AG04450 (cell line): ENCODE data around the gene CCR1. TPM values are rescaled to one million over a fixed set of nuclear protein-coding genes. Genes with fewer than 3 reads are reported as not detected.

Source experiments
- CTCF ChIA-PET: fragments of 300-600, 350-600 bp; formaldehyde crosslinking; extraction: SDS; loops from one replicate; lab custom pipeline; 2022; ENCODE audit warnings: antibody characterized with exemption, inconsistent platforms; lab: Charles Lee
- POLR2A ChIA-PET: fragments of 350-600 bp; formaldehyde crosslinking; extraction: SDS; loops from one replicate; lab custom pipeline; 2021; ENCODE audit warnings: antibody characterized with exemption, inconsistent platforms; lab: Yijun Ruan, JAX
- DNase-seq: peaks from one replicate; pipeline ENCODE4 v3.0.0-alpha.2; 2011; ENCODE audit warnings: low read depth, low spot score
- H3K27ac ChIP-seq: one replicate; pipeline ENCODE4 v1.5.1; 2012; ENCODE audit warnings: low read depth, low read length, control low read depth
- H3K27me3 ChIP-seq: one replicate; pipeline ENCODE4 v1.6.0; 2012; ENCODE audit warnings: low read length; ENCODE audit not compliant: control insufficient read depth, insufficient read depth
- H3K4me3 ChIP-seq: 2 replicates; pipeline ENCODE4 v1.5.1; 2011; ENCODE audit warnings: mild to moderate bottlenecking, low read depth, low read length, control low read depth
- H3K9me3 ChIP-seq: 2 replicates; pipeline ENCODE4 v1.5.1; 2012; ENCODE audit warnings: low read length; ENCODE audit not compliant: control insufficient read depth, insufficient read depth
- polyA plus RNA-seq: library from polyadenylated mRNA; depleted of rRNA; stranded (reverse); fragments of >200 nt; gene quantifications from 2 replicates; pipeline ENCODE4 v1.2.3, GENCODE V29; 2011
- TF ChIP-seq, protein P1 (sequence below): IDR thresholded peaks from 2 replicates; pipeline ENCODE4 v1.5.1; 2011; ENCODE audit warnings: low read depth, low read length, control low read depth, inconsistent platforms

The CCR1 gene
- polyA plus RNA-seq, 1 experiment: 0.02 TPM

DNA sequence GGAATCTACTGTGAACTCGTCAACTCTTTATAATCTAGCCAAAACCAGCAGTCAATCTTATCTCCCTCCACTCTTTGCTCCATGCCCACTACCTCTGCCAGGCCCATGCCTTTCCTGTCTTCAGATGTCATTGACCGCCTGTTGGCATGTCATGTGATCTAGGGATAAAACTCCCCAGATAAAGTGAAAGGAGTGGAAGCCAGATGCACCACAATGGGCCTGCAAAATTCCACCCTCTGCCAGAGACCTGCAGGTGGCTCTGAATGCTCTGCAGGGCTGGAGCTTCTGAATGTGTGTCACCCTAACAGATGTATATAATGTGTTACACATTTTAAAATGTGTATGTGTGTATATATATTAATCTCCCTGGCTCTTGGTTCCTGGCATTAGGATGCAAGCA, 31.8 kb upstream of the CCR1 start:
- ChIA-PET POLR2A (no interaction called here), CTCF (no interaction called here)
- TF ChIP-seq, protein P1, sequence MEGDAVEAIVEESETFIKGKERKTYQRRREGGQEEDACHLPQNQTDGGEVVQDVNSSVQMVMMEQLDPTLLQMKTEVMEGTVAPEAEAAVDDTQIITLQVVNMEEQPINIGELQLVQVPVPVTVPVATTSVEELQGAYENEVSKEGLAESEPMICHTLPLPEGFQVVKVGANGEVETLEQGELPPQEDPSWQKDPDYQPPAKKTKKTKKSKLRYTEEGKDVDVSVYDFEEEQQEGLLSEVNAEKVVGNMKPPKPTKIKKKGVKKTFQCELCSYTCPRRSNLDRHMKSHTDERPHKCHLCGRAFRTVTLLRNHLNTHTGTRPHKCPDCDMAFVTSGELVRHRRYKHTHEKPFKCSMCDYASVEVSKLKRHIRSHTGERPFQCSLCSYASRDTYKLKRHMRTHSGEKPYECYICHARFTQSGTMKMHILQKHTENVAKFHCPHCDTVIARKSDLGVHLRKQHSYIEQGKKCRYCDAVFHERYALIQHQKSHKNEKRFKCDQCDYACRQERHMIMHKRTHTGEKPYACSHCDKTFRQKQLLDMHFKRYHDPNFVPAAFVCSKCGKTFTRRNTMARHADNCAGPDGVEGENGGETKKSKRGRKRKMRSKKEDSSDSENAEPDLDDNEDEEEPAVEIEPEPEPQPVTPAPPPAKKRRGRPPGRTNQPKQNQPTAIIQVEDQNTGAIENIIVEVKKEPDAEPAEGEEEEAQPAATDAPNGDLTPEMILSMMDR: no peak
- no peak for DNase-seq
- no peak overlapping the region for H3K4me3 ChIP-seq
- no peaks in the 10 kb centered on the region for H3K9me3 ChIP-seq
- H3K27me3 ChIP-seq: peaks cover 8% of the 10 kb centered on the region
- no peak overlapping the region for H3K27ac ChIP-seq

DNA sequence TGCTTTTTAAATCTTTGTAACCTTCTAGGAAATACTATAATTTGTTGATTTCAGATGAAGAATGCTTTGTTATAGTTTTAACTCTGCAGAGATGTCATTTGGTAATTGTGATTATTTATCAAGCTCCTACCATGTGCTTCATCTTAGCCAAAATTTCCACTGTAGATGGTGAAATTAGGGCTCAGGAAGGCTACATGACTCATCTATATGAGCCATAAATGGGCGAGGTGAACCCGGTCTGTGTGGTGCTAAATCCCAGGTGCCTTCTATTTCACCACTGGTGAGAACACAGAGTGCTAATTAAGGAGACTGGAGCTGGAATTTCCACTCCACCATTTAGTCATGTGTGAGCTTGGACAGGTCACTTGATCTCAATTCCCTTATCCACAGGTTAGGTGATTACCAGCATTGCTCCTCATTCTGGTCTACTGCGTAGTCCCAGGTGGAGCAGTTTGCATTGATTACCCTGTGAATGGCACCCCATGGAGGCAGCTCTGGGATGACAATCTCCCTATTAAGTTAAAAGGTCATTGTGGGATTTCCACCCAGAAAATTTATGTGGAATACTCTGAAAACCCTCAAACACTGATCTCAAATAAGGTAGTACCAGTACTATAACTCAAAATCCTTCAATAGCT, 31.3 kb upstream of the CCR1 start:
- CTCF ChIA-PET: no interaction called here

DNA sequence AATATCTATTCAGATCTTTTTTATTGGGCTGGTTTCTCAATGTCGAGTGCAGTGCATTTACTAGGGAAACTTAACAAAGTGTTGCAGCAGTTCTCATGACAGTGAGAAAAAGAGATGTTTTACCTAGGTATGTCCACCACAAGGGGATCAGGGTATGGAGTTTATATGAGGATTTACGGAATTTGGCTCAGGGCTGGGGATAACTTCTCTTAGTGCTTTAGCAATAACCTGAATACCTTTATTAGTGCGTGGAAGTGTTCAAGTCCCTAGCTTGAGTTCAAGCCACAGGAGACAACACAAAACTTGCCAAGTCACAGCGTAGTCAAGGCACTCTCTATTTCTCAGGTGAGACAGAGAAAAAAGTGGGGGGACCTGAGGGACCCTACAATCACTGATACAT, 30.3 kb upstream of the CCR1 start:
- ChIA-PET POLR2A (no interaction called here), CTCF (no interaction called here)
- TF ChIP-seq, protein P1: no peak
- H3K27me3 ChIP-seq: peaks cover 8% of the 10 kb centered on the region
- no peak for DNase-seq
- H3K4me3 ChIP-seq: no peak overlapping the region
- H3K9me3 ChIP-seq: no peaks in the 10 kb centered on the region
- no peak overlapping the region for H3K27ac ChIP-seq

More for the DNA sequence above, 31.3 kb upstream of the CCR1 start:
- peaks cover 8% of the 10 kb centered on the region for H3K27me3 ChIP-seq
- TF ChIP-seq, protein P1: no peak
- no peak overlapping the region for H3K4me3 ChIP-seq
- no peaks in the 10 kb centered on the region for H3K9me3 ChIP-seq
- POLR2A ChIA-PET: no interaction called here
- no peak for DNase-seq
- H3K27ac ChIP-seq: no peak overlapping the region

DNA sequence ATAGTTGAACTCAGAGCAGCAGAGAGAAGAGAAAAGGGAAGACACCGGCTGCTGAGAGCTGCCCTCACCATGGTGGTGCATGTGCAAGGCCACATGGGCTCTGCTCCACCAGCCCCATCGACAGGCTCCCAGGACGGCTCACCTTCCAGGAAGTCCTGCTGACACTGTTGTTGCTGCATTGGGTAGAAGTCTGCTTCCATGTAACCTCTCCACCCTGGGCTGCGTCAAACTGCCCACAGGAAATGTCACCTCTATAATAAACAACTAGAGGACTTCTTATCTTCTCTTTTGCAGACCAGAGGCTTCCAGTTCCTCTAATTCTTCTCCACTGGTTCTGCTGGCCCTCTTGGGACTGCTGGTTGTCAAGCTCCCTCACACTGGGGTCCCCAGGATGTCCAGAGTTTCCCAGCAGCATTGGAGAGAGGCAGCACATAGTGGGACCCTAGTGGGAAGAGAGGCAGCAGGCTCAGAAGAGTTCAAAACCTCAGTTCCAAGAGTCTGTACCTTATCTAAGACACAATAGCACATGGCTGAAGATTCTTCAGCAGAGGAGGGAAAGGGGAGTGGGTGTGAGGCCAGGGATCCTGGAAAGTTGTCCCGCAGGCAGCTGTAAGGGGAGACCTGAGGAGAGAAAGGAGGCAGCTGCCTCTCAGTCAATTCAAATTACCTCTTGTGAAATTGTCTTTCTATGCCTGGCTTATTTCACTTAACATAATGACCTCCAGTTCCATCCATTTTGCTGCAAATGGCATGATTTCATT, 28.4 kb upstream of the CCR1 start:
- H3K27ac ChIP-seq: no peak overlapping the region
- DNase-seq: no peak
- TF ChIP-seq, protein P1: no peak
- ChIA-PET CTCF (no interaction called here), POLR2A (no interaction called here)
- no peak overlapping the region for H3K4me3 ChIP-seq
- H3K9me3 ChIP-seq: no peaks in the 10 kb centered on the region
- peaks cover 8% of the 10 kb centered on the region for H3K27me3 ChIP-seq

DNA sequence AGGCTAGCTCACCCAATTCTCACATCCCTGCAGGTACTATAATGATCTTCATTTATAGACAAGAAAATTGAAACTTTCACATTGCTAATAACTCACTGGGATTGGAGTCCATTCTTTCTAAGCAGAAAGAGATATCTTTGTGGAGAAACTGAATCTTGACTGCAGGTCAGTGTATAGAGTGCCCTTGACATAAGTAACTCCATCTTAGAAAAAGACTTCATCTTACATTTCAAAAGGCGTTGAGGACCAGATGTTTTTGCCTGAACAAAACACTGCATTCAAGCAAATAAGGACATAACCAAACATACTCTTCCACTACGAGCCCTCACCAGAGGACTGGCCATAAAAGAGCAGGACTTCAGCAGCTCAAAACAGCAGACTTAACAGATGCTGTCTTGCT, 27.3 kb upstream of the CCR1 start:
- no peak overlapping the region for H3K27ac ChIP-seq
- ChIA-PET POLR2A (no interaction called here), CTCF (no interaction called here)
- no peaks in the 10 kb centered on the region for H3K9me3 ChIP-seq
- TF ChIP-seq, protein P1: no peak
- DNase-seq: no peak
- peaks cover 8% of the 10 kb centered on the region for H3K27me3 ChIP-seq
- H3K4me3 ChIP-seq: no peak overlapping the region
